ENCODE measurements around the gene PDZRN4.

PDZRN4 gene

DNA sequence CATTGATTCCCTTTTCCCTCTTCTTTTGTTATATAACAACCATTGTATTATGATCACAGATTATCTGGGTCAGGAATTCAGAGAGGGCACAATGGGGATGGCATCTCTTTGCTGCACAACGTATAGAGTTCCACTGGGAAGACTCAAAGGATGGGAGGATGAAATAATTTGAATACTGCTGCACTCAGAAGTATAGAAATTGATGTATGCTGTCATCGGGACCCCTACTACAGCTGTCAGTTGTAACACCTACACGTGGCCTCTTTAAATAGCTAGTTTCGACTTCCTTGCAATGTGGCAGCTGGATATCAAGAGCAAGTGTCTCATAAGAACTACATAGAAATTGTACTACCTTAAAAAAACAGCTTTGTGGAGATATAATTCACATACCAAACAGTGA, 408.1 kb downstream of the PDZRN4 start:
- DNase-seq (ENCODE audit: low read depth in 1 of 2, low spot score in 1 of 2): no peak

DNA sequence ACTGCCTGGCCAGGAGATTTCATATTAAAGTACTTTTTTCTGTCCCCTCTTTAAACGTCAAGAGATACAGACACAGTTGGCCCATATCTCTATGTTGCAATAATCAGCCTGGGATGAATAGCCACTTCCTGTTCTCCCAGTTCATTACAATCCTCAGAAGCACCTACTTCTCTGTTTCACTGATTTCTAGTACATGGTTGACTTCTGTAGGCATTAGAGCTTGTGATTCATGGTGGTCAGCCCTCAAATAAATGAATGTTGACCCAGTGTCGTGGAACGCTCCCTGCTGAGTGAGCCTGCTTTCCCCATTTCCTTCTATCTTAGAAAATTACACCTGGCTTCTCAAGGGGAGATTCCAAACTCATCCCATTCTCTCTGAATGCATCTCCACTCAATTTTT, 416.7 kb downstream of the PDZRN4 start:
- TF ChIP-seq SPI1 (IDR thresholded peaks at IDR 0.05; ENCODE audit: borderline replicate concordance, low read depth) (peak; percentile 91), REST (IDR thresholded peaks at IDR 0.05; ENCODE audit: insufficient replicate concordance, low read depth) (no peak), GABPA (IDR thresholded peaks at IDR 0.05; ENCODE audit: low read depth) (no peak), POLR2AphosphoS5 (IDR thresholded peaks at IDR 0.05; ENCODE audit: low read depth) (no peak), CTCF (IDR thresholded peaks at IDR 0.05; ENCODE audit: insufficient read depth, low read length) (no peak)
- H3K27me3 ChIP-seq (ENCODE audit: insufficient read depth, poor library complexity, severe bottlenecking): no peaks in the 10 kb centered on the region
- no peak overlapping the region for H3K4me3 ChIP-seq (replicated peaks; ENCODE audit: insufficient read depth, low read length)
- H3K27ac ChIP-seq (replicated peaks): no peak overlapping the region
- DNase-seq (ENCODE audit: low read depth in 1 of 2, low spot score in 1 of 2): peak in 1 of 2 experiments; percentile 58

More for the DNA sequence above, 408.1 kb downstream of the PDZRN4 start:
- no peak overlapping the region for H3K27ac ChIP-seq (replicated peaks)
- no peak for TF ChIP-seq POLR2AphosphoS5 (IDR thresholded peaks at IDR 0.05; ENCODE audit: low read depth)
- TF ChIP-seq SPI1 (IDR thresholded peaks at IDR 0.05; ENCODE audit: borderline replicate concordance, low read depth): no peak
- TF ChIP-seq CTCF (IDR thresholded peaks at IDR 0.05; ENCODE audit: insufficient read depth, low read length): no peak
- no peak for TF ChIP-seq GABPA (IDR thresholded peaks at IDR 0.05; ENCODE audit: low read depth)
- no peak for TF ChIP-seq REST (IDR thresholded peaks at IDR 0.05; ENCODE audit: insufficient replicate concordance, low read depth)
- H3K4me3 ChIP-seq (replicated peaks; ENCODE audit: insufficient read depth, low read length): no peak overlapping the region
- H3K27me3 ChIP-seq (ENCODE audit: insufficient read depth, poor library complexity, severe bottlenecking): no peaks in the 10 kb centered on the region

DNA sequence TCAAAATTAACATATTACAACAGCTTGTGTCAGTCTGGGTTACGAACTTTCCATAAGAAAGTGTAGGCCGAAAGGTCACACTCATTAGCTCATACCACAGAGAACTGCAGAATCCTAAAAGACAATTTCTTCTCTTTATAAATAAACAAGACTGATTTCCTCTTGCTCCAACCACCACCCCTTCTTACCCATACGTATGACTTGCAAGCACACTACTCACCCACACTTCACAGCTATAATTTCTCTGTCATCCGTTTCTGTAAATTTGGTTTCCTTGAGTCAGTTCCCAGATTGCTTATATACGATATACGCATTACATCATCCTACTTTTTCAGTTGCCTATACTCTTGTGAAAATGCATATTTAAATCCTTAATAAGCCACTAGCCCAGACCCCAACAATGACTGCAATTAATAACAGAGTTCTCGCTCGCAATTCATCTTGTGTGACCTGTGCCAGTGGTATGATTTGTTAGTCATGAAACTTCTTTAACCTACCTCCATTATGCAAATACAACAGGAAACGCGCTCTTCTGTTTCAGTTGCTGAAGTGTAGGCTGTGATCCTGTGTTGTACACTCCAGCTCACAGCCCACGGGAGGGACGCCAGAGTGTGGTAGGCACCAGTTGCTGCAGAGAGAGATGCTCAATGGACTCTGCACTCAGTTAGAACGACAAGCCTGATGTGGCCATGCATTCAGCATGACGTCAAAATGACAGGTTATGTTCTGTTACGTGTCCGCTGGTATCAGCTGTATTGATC, 417.6 kb downstream of the PDZRN4 start:
- DNase-seq (ENCODE audit: low read depth in 1 of 2, low spot score in 1 of 2): no peak

More for the DNA sequence above, 417.6 kb downstream of the PDZRN4 start:
- TF ChIP-seq SPI1 (IDR thresholded peaks at IDR 0.05; ENCODE audit: borderline replicate concordance, low read depth) (no peak), GABPA (IDR thresholded peaks at IDR 0.05; ENCODE audit: low read depth) (no peak), POLR2AphosphoS5 (IDR thresholded peaks at IDR 0.05; ENCODE audit: low read depth) (no peak), REST (IDR thresholded peaks at IDR 0.05; ENCODE audit: insufficient replicate concordance, low read depth) (no peak), CTCF (IDR thresholded peaks at IDR 0.05; ENCODE audit: insufficient read depth, low read length) (no peak)
- H3K4me3 ChIP-seq (replicated peaks; ENCODE audit: insufficient read depth, low read length): no peak overlapping the region
- H3K27ac ChIP-seq (replicated peaks): no peak overlapping the region
- H3K27me3 ChIP-seq (ENCODE audit: insufficient read depth, poor library complexity, severe bottlenecking): no peaks in the 10 kb centered on the region
